Sigmoid colon (tissue), 7 donors: Measurements from ENCODE around the gene PDPK1. TPM values are rescaled to one million over a fixed set of nuclear protein-coding genes. Genes with fewer than 3 reads are reported as not detected.

ENCODE experiments used
- DNase-seq: peaks from one replicate; pipeline ENCODE4 v3.0.0-alpha.2; 2019
- H3K27ac ChIP-seq, 4 donors: fragments of 200-600 bp; sonication (generic); one replicate each; pipeline ENCODE4 v1.5.1; 2016 to 2019; ENCODE audit warnings: mild to moderate bottlenecking in 1 of 4
- H3K27me3 ChIP-seq, 3 donors: fragments of 200-600 bp; sonication (generic); one replicate each; pipeline ENCODE4 v1.5.1; 2019; ENCODE audit warnings: mild to moderate bottlenecking in 1 of 3
- H3K36me3 ChIP-seq, 4 donors: fragments of 200-600 bp; sonication (generic); one replicate each; pipeline ENCODE4 v1.5.1; 2016 to 2019
- H3K4me1 ChIP-seq, 4 donors: fragments of 200-600 bp; sonication (generic); one replicate each; pipeline ENCODE4 v1.5.1; 2017 to 2019
- H3K4me3 ChIP-seq, 4 donors: fragments of 200-600 bp; sonication (generic); one replicate each; pipeline ENCODE4 v1.5.1; 2017 to 2019; ENCODE audit warnings: mild to moderate bottlenecking in 2 of 4, moderate library complexity in 1 of 4
- H3K9me3 ChIP-seq, 4 donors: fragments of 200-600 bp in 3 of 4; sonication (generic) in 3 of 4; one replicate each; pipeline versions ENCODE4 v1.5.1 to v1.6.1; 2013 to 2019
- CTCF ChIP-seq, 4 experiments: fragments of 450-650 bp in 3 of 4; fragments of 200-600 bp in 1 of 4; IDR thresholded peaks; one replicate each; pipeline ENCODE4 v1.5.1; 2016 to 2019; ENCODE audit warnings: antibody characterized with exemption in 4 of 4, mild to moderate bottlenecking in 3 of 4, moderate library complexity in 2 of 4
- EP300 ChIP-seq, 4 donors: sonication (generic); formaldehyde crosslinking; IDR thresholded peaks; one replicate each; pipeline ENCODE4 v1.6.1; 2017; ENCODE audit warnings: antibody characterized with exemption in 4 of 4
- POLR2A ChIP-seq, 2 donors: fragments of 450-650 bp; IDR thresholded peaks; one replicate each; pipeline ENCODE4 v1.6.1; 2016; ENCODE audit warnings: antibody characterized with exemption in 2 of 2, mild to moderate bottlenecking in 2 of 2, moderate library complexity in 2 of 2
- POLR2AphosphoS5 ChIP-seq, 4 donors: sonication (generic); formaldehyde crosslinking; IDR thresholded peaks; one replicate each; pipeline ENCODE4 v1.6.1; 2017; ENCODE audit warnings: antibody characterized with exemption in 4 of 4
- WGBS, 2 donors: extraction: QIAGEN DNeasy Blood & Tissue Kit; methylation state at CpG; one replicate each; pipeline ENCODE4 v1.1.7; 2013; 5-methylcytosine and 5-hydroxymethylcytosine counted together
- intact Hi-C: fragments of 100-400 bp; cut with DNase I; formaldehyde crosslinking; loops from one replicate; pipeline ENCODE4 v1.15.1; 2023
- polyA plus RNA-seq, 3 donors: library from polyadenylated mRNA; stranded (reverse); fragments of 200-250 nt; gene quantifications; one replicate each; pipeline ENCODE4 v1.2.3, GENCODE V29; 2013
- total RNA-seq, 4 donors: library from RNA; depleted of rRNA; stranded (reverse); fragments of >200 nt; gene quantifications; one replicate each; pipeline ENCODE4 v1.1.0, GENCODE V29; 2016
- donor health status: healthy with polysubstance abuse.
- donor health status: Bipolar disorder and iron deficiency.
- donor health status: healthy.

PDPK1 gene
- total and polyA plus RNA-seq, 7 donors = 22.7 to 32.2 (median 31.0) TPM

- H3K4me1 ChIP-seq = peaks cover 0 to 50% (median 49%) of the 10 kb centered on the region in 4 donors
Measured at GRCh38 chr16:2520784-2521531, 16.9 kb upstream of the PDPK1 start.

DNA sequence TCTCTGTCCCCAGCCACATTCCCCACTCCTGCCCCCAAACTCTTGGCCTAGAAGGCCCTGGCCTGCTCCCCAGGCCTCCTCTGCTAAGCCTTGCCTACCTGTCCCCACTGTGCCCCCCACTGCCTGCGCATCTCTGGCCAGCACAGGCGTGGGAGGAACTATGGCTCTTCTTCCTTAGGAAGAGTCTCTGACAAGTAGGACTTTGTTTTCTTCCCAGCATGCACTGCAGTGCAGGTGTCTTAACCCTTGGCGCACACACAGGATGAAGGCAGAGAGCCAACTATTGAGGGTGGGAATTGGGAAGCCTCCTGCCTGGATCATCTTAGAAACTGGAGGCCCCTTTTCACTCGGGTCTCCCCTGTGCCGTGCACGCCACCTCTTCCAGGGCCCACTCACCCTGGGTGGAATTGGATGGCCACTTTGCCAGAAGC is 14.0 kb upstream of the PDPK1 start:
- TF ChIP-seq POLR2AphosphoS5 (IDR thresholded peaks at IDR 0.05) (no peak), POLR2A (IDR thresholded peaks at IDR 0.05) (no peak), EP300 (IDR thresholded peaks at IDR 0.05) (no peak), CTCF (IDR thresholded peaks at IDR 0.05) (no peak)
- Histone ChIP-seq H3K36me3 (peaks cover 0 to 62% (median 34%) of the 10 kb centered on the region in 4 donors), H3K27me3 (no peaks in the 10 kb centered on the region), H3K4me3 (no peak overlapping the region), H3K27ac (no peak overlapping the region), H3K4me1 (peaks cover 0 to 22% (median 20%) of the 10 kb centered on the region in 4 donors), H3K9me3 (no peaks in the 10 kb centered on the region)
- intact Hi-C loops = no loop called here
- WGBS, 2 donors = 41 to 81% methylated on average over 6 of the region's 6 CpGs
- no peak for DNase-seq

More at GRCh38 chr16:2520784-2521531, 16.9 kb upstream of the PDPK1 start:
- Histone ChIP-seq H3K36me3 (peaks cover 0 to 34% (median 18%) of the 10 kb centered on the region in 4 donors), H3K27ac (peak overlapping the region; percentile 83 to 98 (median 94)), H3K9me3 (no peaks in the 10 kb centered on the region), H3K4me3 (peak overlapping the region; percentile 51 to 73 (median 66)), H3K27me3 (no peaks in the 10 kb centered on the region)
- TF ChIP-seq EP300 (IDR thresholded peaks at IDR 0.05) = no peak
- TF ChIP-seq CTCF (IDR thresholded peaks at IDR 0.05) = no peak
- TF ChIP-seq POLR2AphosphoS5 (IDR thresholded peaks at IDR 0.05) = no peak
- no peak for TF ChIP-seq POLR2A (IDR thresholded peaks at IDR 0.05)
- 19 to 22% methylated on average over 41 of the region's 41 CpGs for WGBS, 2 donors
- peak; percentile 74 for DNase-seq
- intact Hi-C loops = no loop called here

- Histone ChIP-seq H3K36me3 (peaks cover 0 to 69% (median 38%) of the 10 kb centered on the region in 4 donors), H3K4me3 (no peak overlapping the region), H3K4me1 (peaks cover 0 to 15% (median 14%) of the 10 kb centered on the region in 4 donors), H3K27ac (no peak overlapping the region), H3K27me3 (no peaks in the 10 kb centered on the region), H3K9me3 (no peaks in the 10 kb centered on the region)
- no peak for TF ChIP-seq POLR2A (IDR thresholded peaks at IDR 0.05)
- DNase-seq = no peak
- intact Hi-C loops = no loop called here
- 34 to 75% methylated on average over 9 of the region's 9 CpGs for WGBS, 2 donors
Measured at GRCh38 chr16:2524339-2524938, 13.4 kb upstream of the PDPK1 start.

- no peaks in the 10 kb centered on the region for H3K9me3 ChIP-seq
- no peak for DNase-seq
- TF ChIP-seq POLR2A (IDR thresholded peaks at IDR 0.05) (no peak), EP300 (IDR thresholded peaks at IDR 0.05) (no peak), CTCF (IDR thresholded peaks at IDR 0.05) (no peak), POLR2AphosphoS5 (IDR thresholded peaks at IDR 0.05) (no peak)
- H3K4me1 ChIP-seq = peaks cover 0 to 9% (median 6%) of the 10 kb centered on the region in 4 donors
- peaks cover 0 to 71% (median 39%) of the 10 kb centered on the region in 4 donors for H3K36me3 ChIP-seq
- 86 to 89% methylated on average over 8 of the region's 8 CpGs for WGBS, 2 donors
- no peak overlapping the region for H3K4me3 ChIP-seq
- intact Hi-C loops = no loop called here
- no peak overlapping the region for H3K27ac ChIP-seq
- H3K27me3 ChIP-seq = no peaks in the 10 kb centered on the region
Measured at GRCh38 chr16:2526135-2526534, 11.7 kb upstream of the PDPK1 start.

DNA sequence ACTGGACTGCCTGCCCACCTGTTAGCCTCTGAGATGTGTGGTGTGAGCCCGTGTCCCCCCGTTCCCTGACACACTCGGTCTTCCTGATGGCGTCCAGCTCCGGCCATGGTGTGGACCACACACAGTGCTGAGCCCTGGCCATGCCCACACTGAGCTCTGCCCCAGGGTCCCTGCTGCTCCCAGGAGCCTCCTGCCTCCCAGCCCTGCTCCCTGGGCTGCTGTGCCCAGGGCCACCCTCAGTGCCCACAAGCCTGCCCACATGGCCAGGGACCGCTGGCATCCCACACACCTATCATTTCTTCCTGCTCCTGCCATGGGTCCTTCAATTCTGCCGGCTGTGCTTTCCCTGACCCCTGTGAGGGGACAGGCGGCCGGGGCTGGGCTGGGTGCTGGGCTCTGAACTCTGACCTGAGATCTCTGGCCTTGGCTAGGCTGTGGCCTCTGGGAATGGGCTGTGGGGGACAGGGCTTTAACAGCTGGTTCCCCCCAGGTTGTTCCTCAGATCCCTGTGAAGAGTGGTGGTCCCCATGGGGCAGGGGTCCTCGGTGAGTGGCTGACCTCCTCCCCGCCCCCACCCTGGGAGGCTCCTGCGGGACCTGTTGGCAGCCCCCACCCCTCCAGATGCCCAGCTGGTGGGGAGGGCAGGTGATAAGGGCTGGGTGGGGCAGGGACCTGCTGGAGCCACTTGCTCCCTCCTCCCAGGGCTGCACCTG is 10.6 kb upstream of the PDPK1 start:
- Histone ChIP-seq H3K4me1 (peaks cover 0 to 12% (median 8%) of the 10 kb centered on the region in 4 donors), H3K4me3 (no peak overlapping the region), H3K36me3 (peaks cover 0 to 71% (median 39%) of the 10 kb centered on the region in 4 donors), H3K9me3 (no peaks in the 10 kb centered on the region), H3K27ac (no peak overlapping the region), H3K27me3 (no peaks in the 10 kb centered on the region)
- no peak for DNase-seq
- TF ChIP-seq CTCF (IDR thresholded peaks at IDR 0.05) = no peak
- no peak for TF ChIP-seq POLR2AphosphoS5 (IDR thresholded peaks at IDR 0.05)
- TF ChIP-seq EP300 (IDR thresholded peaks at IDR 0.05) = no peak
- intact Hi-C loops = no loop called here
- 83 to 89% methylated on average over 12 of the region's 12 CpGs for WGBS, 2 donors
